ENCODE results near the gene ZFYVE26.
A peak's percentile ranks its signal among the peaks of the same experiment; 100 is the strongest.

The ZFYVE26 gene

GRCh38 chr14:67744046-67744445 is 72.3 kb downstream of the ZFYVE26 start:
- TF ChIP-seq CEBPB (IDR thresholded peaks at IDR 0.05): no peak
- no peak for TF ChIP-seq TCF12 (IDR thresholded peaks at IDR 0.05; ENCODE audit: low read depth)
- no peak for TF ChIP-seq REST (IDR thresholded peaks at IDR 0.05; ENCODE audit: low read depth)
- no peak for TF ChIP-seq ZBTB7A (IDR thresholded peaks at IDR 0.05; ENCODE audit: low read depth)
- TF ChIP-seq YY1 (IDR thresholded peaks at IDR 0.05; ENCODE audit: low read depth): no peak
- TF ChIP-seq CREB1 (IDR thresholded peaks at IDR 0.05; ENCODE audit: low read depth): no peak
- no peak for TF ChIP-seq TEAD4 (IDR thresholded peaks at IDR 0.05)
- TF ChIP-seq EP300 (IDR thresholded peaks at IDR 0.05; ENCODE audit: borderline replicate concordance): no peak
- TF ChIP-seq EGR1 (IDR thresholded peaks at IDR 0.05): no peak
- no peak for TF ChIP-seq NFIC (IDR thresholded peaks at IDR 0.05)
- no peak for TF ChIP-seq USF1 (IDR thresholded peaks at IDR 0.05)
- no peak for TF ChIP-seq TAF1 (IDR thresholded peaks at IDR 0.05; ENCODE audit: low read depth)
- no peak for TF ChIP-seq FOXM1 (IDR thresholded peaks at IDR 0.05; ENCODE audit: borderline replicate concordance, low read depth)
- TF ChIP-seq MAX (IDR thresholded peaks at IDR 0.05): no peak
- no peak for TF ChIP-seq RAD21 (IDR thresholded peaks at IDR 0.05; ENCODE audit: low read depth)

- TF ChIP-seq USF1 (IDR thresholded peaks at IDR 0.05) (peak; percentile 78), CREB1 (IDR thresholded peaks at IDR 0.05; ENCODE audit: low read depth) (no peak)
Observed at GRCh38 chr14:67738740-67739504, 77.5 kb downstream of the ZFYVE26 start.

- TF ChIP-seq USF1 (IDR thresholded peaks at IDR 0.05) (no peak), FOXM1 (IDR thresholded peaks at IDR 0.05; ENCODE audit: borderline replicate concordance, low read depth) (no peak), EGR1 (IDR thresholded peaks at IDR 0.05) (no peak), CEBPB (IDR thresholded peaks at IDR 0.05) (no peak), MAX (IDR thresholded peaks at IDR 0.05) (no peak), TAF1 (IDR thresholded peaks at IDR 0.05; ENCODE audit: low read depth) (no peak)
Observed at GRCh38 chr14:67736771-67737170, 79.6 kb downstream of the ZFYVE26 start.

- TF ChIP-seq YY1 (IDR thresholded peaks at IDR 0.05; ENCODE audit: low read depth) (no peak), MAX (IDR thresholded peaks at IDR 0.05) (no peak), TAF1 (IDR thresholded peaks at IDR 0.05; ENCODE audit: low read depth) (no peak), EP300 (IDR thresholded peaks at IDR 0.05; ENCODE audit: borderline replicate concordance) (no peak)
Observed at GRCh38 chr14:67735336-67736147, 80.8 kb downstream of the ZFYVE26 start.

GRCh38 chr14:67734675-67735074 is 81.7 kb downstream of the ZFYVE26 start:
- TF ChIP-seq TEAD4 (IDR thresholded peaks at IDR 0.05): no peak
- TF ChIP-seq CEBPB (IDR thresholded peaks at IDR 0.05): no peak
- no peak for TF ChIP-seq CREB1 (IDR thresholded peaks at IDR 0.05; ENCODE audit: low read depth)
- TF ChIP-seq MAX (IDR thresholded peaks at IDR 0.05): no peak
- TF ChIP-seq EP300 (IDR thresholded peaks at IDR 0.05; ENCODE audit: borderline replicate concordance): no peak
- no peak for TF ChIP-seq USF1 (IDR thresholded peaks at IDR 0.05)
- TF ChIP-seq FOXM1 (IDR thresholded peaks at IDR 0.05; ENCODE audit: borderline replicate concordance, low read depth): no peak
- TF ChIP-seq RAD21 (IDR thresholded peaks at IDR 0.05; ENCODE audit: low read depth): no peak
- TF ChIP-seq EGR1 (IDR thresholded peaks at IDR 0.05): no peak
- TF ChIP-seq TAF1 (IDR thresholded peaks at IDR 0.05; ENCODE audit: low read depth): no peak

GRCh38 chr14:67733616-67734015 is 82.8 kb downstream of the ZFYVE26 start:
- no peak for TF ChIP-seq FOXM1 (IDR thresholded peaks at IDR 0.05; ENCODE audit: borderline replicate concordance, low read depth)
- no peak for TF ChIP-seq RAD21 (IDR thresholded peaks at IDR 0.05; ENCODE audit: low read depth)
- no peak for TF ChIP-seq EP300 (IDR thresholded peaks at IDR 0.05; ENCODE audit: borderline replicate concordance)
- TF ChIP-seq CREB1 (IDR thresholded peaks at IDR 0.05; ENCODE audit: low read depth): no peak
- TF ChIP-seq YY1 (IDR thresholded peaks at IDR 0.05; ENCODE audit: low read depth): no peak
- TF ChIP-seq ZBTB7A (IDR thresholded peaks at IDR 0.05; ENCODE audit: low read depth): no peak

Data from Ishikawa (cell line).